Activated T-cell treated with anti-CD3 and anti-CD28 coated beads for 4 hours (primary cell): ENCODE measurements around the gene ACTL9.

ENCODE experiments used
- DNase-seq: peaks from one replicate; pipeline ENCODE4 v3.0.0-alpha.2; 2020

ACTL9 gene

DNA sequence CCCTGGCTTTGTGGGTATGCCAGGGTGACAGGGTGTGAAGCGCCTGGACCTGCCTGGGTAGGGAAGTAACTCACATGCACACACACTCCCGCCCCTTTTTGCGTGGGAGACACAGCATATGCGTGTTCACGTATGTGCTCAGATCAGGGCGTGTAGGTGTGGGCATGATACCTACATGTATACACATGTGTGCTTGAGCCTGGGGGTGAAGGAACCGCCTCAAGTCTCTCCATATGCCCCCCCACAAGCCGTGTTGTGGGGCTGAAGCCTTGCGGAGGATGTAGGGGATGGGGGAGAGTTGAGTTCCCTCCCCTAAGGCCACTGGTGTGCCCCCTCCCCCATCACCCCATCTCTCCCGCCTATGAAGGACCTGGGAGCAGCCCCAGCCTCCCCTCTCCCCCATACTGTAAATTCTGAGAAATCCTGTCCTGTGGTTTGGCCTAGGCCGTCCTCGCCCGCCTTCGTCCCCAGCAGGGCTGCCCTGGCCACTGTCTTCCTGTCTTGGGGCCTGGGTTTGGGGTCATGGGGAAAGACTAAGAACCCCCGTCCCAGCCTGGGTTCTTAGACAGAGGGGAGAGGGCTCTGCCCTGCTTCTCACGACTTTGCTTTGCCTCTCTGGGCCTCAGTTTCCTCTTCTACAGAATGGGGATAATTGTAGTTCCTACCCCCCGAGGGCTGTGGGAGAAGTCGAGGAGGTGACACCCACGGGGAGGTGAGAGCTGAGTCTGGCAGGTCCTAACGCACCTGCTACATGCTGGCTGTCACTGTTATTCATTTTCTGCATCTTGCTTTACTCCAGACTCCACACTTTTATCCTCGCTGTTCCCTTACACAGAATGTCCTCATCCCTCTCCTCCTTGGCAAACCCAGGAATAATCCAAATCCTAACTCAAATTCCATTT, 14.3 kb downstream of the ACTL9 start:
- DNase-seq = no peak

DNA sequence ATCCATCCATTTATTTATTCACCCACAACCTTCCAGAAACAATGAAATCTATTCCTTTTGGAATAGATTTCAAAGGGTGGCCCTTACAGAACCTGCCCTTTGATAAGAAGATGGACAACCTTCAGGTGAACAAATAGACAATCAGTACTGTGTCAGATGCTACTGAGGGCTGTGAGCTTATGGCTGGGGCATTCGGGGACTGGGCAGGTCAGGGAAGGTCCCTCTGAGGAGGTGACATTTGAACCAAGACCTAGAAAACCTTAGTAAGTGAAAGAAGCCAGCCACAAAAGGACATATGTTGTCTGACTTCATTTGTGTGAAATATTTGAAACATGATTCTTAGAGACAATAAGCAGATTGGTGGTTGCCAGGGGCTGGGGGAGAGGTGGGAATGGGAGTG, 15.7 kb downstream of the ACTL9 start:
- no peak for DNase-seq

DNA sequence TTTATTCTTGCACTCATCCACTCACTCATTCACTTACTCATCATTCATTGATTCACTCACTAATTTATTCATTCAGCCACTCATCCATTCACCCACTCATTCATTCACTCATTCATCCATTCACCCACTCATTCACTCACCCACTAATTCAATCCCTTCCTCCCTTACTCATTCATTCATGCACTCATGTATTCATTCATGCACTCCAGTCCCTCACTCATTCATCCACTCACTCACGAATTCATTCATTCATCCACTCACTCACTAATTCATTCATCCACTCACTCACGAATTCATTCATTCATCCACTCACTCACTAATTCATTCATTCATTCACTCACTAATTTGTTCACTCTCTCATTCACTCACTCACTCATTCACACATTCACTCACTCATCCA, 16.1 kb downstream of the ACTL9 start:
- DNase-seq = no peak

DNA sequence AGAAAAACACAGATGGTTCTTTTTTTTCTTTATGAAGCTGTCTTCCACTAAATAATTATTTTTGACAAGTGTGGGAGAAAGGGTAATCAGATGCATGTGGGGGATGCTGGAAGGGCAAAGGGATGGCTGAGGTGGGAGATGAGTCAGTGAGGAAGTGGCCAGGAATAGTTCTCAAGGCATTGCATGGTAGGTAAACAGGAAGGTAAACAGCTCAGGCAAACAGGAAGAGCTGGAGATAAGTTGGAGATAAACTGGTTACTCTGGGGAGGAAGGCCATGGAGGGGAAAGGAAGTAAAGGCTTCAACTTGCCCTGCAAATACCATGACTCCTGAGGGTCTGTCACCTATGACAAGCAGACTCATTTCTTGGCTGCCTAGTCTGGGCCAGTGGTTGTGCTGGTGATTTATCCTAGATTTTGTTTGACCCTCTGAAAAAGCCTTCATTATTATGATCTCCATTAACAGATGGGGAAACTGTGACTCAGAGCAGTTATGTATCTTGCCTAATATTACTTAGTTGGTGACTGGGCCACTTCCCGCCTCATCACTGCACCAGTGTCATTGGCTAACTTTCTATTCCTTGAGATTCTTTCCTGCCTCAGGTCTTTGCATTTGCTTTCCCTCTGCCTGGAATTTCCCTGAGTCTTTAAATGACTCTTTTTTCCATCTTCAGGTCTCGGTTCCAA, 17.1 kb downstream of the ACTL9 start:
- no peak for DNase-seq

DNA sequence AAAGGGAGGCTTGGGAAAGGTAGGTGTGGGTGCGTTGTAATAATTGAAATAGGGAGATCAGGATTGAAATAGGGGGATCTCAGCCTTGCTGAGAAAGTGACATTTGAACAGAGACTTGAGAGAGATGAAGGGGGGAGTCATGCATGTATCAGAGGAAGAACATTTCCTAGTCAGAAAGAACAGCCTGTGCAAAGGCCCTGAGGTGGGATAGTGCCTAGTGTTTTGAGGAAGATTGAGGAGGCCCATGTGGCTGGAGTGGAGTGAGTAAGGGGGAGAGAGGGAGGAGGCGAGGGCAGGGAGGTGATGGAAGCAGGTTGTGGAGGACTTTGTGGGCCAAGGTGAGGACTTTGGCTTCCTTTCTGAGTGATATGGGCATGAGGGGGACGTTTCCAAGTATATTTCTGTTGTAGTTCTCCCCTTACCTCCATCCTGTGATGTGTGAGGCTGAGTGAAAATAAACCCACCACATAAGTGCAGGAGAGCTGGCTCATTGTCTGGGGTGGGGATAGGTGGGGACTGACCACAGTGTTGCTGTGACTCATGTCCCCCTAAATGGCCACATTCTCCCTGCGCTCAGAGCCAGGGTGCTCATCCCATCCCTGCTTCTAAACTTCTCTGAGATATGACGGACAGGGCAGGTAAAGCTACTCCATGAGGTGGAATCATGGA, 17.8 kb downstream of the ACTL9 start:
- DNase-seq = no peak

DNA sequence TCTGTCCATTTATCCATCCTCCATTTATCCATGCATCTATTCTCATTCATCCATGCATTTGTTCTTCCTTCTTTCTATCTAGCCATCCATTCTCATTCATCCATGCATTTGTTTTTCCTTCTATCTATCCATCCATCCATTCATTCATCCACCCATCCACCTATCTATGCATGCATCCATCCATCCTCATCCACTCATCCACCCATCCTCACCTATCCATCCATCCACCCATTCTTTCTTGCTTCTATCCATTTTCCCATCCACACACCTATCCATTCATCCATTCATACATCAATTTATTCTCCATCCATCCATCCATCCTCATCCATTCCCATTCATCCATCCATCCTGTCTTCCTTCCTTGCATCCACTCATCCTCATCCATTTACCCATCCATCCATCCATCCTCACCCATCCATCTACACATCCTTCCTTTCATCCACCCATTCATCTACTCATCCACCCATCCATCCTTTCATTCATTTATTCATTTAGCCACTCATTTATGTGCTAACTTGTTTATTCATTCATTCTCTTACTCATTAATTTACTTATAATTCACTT, 20.3 kb downstream of the ACTL9 start:
- no peak for DNase-seq

DNA sequence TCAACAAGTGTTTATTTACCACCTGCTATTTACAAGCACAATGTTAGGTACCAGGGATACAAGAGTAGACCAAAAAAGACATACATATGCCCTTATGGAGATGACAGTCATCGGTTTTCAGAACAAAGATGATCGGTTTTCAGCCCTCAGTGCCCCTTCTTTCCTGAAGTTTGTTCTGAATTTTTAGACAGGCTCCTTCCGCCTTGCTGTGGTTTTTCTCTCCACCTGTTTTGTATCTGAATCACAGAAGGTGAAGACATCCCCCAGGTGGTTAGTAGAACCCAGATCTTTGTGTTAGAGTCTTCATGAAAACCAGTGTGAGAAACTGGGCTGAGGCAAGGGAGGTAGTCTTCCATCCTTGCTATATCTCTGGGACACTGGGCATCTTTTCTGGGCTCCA, 23.5 kb downstream of the ACTL9 start:
- no peak for DNase-seq

DNA sequence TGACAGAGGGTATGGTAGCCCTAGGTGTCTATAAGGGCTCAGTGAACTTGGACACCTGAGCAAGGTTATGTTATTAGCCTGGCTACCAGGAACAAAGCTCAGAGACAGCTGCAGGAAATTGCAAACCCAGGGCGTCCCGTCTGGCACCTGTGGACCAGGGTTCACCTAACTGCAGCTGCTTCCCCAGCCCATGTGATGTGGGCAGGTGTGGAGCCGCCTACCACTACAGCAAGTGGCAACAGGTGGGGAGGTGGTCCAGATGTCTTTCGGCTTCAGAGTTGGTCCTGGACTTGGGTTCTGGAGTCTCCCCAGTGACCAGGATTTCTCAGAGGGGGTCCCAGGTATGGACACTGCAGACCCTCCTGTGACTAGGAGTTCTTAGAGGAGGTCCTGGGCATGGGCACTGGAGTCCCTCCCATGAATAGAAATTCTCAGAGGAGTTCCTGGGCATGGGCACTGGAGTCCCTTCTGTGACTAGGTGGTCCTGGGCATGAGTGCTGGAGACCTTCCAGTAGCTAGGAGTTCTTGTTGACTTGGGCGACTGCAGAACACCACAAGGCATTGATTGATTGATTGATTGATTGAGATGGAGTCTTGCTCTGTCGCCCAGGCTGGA, 25.2 kb downstream of the ACTL9 start:
- no peak for DNase-seq

DNA sequence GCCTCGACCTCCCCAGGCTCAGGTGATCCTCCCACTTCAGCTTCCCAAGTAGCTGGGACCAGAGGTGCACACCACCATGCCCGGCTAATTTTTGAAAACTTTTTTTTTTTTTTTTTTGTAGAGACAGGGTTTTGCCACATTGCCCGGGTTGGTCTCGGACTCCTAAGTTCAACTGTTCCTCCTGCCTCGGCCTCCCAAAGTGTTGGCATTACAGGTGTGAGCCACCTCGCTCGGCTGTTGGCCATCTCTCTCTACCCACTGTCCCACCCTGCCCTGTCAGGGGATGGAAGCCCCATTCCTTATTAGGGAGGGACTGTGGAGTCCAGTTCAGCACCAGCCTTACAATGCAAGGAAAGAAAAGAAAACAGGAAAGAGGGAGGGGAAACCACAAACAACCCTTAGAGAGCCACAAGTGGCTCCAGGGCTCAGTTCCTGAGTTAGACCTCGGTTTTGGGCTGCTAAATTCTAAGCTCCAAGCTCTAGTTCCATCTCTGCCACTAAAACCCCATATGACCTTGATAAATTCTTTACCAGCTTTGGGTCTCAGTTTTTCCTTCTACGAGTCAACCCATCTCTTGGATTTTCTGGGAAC, 31.7 kb downstream of the ACTL9 start:
- no peak for DNase-seq

DNA sequence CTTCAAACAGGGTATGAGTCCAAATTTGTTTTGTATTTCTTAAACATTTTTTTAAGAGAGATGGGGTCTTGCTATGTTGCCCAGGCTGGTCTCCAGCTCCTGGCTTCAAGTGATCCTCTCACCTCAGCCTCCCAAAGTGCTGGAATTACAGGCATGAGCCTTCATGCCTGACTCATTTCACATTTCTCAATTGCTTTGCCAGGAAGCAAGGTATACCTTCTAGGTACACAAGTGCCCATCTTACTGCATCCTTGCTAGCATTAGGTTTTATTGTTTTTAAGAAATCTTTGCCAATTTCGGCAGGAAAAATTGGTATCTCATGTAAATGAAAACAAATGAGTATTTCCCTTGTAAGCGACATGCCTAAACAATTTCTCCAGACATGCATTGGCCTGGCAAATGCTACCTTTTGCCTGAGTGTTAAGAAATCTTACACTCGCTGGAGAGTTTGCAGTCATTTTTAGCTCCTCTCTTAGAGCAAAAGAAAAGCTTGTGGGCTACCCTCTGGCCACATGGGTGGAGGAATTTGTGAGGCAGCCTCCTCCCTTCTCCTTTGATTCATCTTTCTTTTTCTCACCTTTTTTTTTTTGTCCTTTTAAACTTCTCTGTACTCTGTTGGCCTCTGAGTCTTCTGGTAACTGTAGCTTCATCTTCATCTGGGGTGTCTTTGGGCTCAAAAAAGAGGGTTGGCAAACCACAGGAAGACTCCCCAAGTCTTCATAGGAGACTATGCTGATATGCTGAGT, 33.0 kb downstream of the ACTL9 start:
- DNase-seq = no peak

DNA sequence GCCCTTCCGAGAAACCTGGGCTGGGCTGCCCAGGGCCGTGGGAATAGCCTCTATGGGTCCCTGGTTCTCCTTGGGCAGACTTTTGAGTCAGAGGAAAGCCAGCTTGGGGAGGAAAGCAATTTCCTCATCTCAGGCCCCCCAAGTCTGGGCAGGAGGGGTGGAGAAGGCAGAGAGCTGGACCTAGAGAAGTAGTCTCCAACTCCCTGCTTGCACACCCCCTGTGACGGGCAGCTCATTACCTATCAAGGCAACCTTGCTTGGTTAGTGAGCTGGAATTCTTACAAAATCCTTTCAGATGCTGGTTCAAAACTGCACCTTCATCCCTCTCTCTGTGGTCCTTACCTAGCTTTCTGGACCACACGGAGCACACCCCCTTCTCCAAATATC, 33.9 kb downstream of the ACTL9 start:
- DNase-seq = no peak

DNA sequence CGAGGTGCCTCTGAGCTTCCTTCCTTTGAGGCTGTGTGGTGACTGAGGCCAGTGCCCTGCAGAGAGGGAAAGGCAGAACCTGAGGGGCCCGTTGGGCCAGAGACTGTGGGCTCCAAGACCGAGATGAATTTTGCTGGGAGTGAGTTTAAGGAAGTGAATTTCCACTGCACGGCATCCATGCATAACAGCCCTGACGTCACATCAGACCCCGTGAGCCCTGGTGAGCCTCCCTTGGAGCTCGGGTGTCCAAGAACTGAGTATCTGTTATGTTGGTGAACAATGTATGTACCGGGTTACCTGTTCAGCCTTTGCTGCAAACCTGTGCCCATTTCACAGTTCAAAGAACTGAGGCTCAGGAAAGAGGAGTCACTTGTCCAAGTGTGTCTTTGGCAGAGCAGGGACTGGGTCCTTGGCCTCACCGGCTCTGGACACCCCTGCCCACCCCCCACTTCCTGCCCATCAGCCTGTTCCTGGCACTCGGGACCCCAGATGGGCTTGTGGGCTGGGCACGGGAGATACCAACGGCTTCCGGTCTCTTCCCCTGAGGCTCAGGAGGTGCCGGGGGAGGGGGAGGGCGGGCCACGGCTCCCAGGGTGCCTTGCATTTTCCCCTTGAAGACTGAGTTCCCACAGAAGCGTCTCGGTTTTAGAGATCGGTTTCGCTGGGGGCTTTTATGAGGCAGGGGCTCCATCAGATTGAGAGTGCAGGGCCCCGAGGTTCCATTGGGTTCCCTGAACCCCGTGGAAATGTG, 34.5 kb downstream of the ACTL9 start:
- DNase-seq = peak; percentile 16

DNA sequence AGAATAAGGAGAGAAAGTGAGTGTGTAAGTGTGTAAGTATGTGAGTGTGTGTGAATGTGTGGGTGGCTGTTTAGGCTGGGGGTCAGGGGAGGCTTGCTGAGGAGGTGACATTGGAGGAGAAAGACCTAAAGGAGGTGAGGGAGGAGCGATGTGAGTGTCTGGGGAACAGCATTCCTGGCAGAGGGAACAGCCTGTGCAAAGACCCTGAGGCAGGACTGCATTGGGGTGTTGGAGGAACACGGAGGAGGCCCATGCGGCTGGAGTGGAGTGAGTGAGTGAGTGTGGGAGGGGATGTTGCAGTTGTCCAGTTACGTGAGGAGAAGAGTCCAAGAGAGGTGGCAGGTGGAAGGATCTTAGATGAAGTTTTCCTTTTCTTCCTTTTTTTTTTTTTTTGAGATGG, 36.3 kb downstream of the ACTL9 start:
- DNase-seq = no peak

DNA sequence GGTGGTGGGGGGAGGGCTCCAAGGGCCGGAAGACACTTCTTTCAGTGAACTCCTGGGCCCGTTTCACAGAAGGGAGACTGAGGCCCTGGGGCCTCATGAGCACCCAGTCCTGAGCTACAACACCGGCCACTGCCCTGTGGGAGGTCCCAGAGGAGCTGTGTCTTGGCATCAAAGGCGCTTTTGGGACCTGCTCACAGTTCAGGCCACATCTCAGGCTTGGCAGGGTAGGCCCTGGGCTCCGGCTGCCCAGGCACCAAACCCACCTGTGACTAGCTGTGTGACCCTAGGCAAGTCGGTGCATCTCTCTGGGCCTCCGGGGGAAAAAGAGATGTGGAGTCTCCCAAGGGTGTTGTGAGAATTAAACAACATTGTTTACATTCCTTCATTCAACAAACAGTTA, 38.7 kb downstream of the ACTL9 start:
- no peak for DNase-seq

DNA sequence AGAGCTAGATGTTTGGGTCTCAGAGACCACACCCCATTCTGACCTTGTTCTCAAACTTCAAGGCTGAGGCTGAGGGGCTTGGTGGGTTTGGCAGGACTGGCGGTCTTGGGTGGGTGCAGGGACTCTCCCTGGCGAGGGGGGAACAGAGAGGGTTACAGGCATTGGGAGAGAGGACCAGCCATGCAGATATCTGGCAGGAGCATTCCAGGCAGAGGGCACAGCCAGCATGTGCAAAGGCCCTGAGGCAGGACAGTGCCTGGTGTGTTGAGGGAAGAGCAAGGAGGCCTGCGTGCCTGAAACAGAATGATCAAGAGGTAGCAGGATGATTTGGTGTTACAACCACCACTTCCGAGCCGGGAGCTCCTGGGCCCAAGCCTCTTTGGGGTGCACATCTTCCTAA, 40.7 kb downstream of the ACTL9 start:
- no peak for DNase-seq

DNA sequence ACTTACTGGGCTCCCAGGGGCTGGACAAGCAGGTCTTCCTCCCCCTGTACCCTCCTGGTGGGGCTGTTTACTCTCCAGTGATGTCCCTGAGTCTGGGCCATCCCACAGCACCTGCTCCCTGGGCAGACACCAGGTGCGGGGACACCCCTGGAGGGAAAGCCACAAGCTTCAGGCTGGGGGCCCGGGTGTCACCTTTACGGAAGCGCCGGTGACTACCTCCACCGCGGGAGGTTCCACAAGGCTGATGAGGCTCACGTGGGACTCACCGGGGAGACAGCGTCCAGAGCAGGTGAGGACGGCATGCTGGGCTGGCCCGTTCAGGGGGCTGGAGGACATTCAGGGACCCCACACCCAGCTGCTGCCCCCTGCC, 43.3 kb downstream of the ACTL9 start:
- DNase-seq = peak; percentile 23

DNA sequence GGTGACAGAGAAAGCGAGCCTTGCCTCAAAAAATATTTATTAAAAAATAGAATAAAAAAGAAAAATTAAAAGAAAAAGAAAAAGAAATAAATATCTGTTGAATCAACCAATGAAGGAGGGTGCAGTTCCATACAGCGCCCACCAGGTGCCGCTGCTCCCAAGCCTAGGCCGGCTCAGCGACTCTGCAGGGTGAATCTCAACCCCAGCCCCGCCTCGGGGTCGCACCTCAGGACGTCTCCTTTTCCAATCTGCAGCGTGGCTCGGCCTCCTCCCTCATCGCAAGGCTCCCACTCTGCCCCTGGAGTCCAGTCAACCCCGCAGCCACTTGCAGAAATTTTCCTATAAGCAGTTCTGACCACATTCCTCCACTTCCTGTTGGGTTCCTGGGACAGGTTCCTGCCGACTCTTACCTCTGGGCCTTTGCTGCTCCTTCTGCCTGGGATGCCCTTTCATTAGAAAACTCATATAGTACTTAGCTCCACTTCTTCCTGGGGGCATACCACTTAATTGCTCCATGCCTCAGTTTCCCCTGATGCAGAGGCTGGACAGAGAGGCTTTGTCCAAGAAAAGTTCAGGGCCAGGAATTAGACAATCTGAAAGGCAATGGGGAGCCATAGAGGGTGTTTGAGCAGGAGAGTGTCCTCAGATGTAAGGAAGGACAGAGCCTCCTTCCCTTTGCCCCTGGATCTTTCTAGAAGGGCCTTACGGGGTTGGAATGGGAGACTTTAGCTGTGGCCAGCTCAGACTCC, 43.8 kb downstream of the ACTL9 start:
- DNase-seq = peak; percentile 66

DNA sequence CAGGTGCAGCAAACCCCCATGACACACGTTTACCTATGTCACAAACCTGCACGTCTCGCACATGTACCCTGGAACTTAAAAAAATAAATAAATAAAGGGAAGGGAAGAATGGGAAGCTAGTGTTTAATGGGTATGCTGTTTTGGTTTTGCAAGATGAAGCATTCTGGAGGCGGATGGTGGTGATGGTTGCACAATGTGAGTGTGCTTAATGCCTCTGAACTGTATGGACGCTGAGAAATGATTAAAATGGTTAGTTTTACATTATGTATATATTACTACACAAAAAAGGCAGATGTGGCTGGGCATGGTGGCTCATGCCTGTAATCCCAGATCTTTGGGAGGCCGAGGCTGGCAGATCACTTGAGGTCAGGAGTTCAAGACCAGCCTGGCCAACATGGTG, 50.4 kb downstream of the ACTL9 start:
- no peak for DNase-seq
